IMR-90 (cell line): ENCODE measurements around the gene WBP1. TPM values are rescaled to one million over a fixed set of nuclear protein-coding genes. Genes with fewer than 3 reads are reported as not detected.

ENCODE experiments used
- ATAC-seq: fragments of 200-7000 bp; cut with Tn5 transposase; 2 replicates; pipeline ENCODE4 v1.9.1; 2020; ENCODE audit warnings: low read depth, mild to moderate bottlenecking, moderate library complexity
- BruUV-seq: library from RNA; stranded (reverse); fragments of 400-500 nt; replicated peaks from 2 replicates; lab custom pipeline; 2021; lab: Mats Ljungman, UMichigan
- CTCF ChIA-PET: fragments of 300-600 bp; formaldehyde crosslinking; extraction: SDS; loops from one replicate; lab custom pipeline; 2021; ENCODE audit warnings: antibody characterized with exemption; lab: Yijun Ruan, JAX
- POLR2A ChIA-PET: fragments of 300-600 bp; sonication (Branson Sonifier 250); formaldehyde crosslinking; loops from one replicate; lab custom pipeline; 2022; ENCODE audit warnings: antibody characterized with exemption; ENCODE audit not compliant: unreplicated experiment; lab: Charles Lee
- DNase-seq: peaks from one replicate; pipeline ENCODE4 v3.0.0; 2013
- H2AFZ ChIP-seq: replicated peaks from 2 replicates; pipeline ENCODE3; 2013; ENCODE audit warnings: low read length, mild to moderate bottlenecking; ENCODE audit not compliant: poor library complexity
- H2AK5ac ChIP-seq: 2 replicates; pipeline ENCODE4 v1.6.1; 2013; ENCODE audit warnings: low read depth, low read length, inconsistent platforms
- H2AK9ac ChIP-seq: replicated peaks from 2 replicates; pipeline ENCODE3; 2013; ENCODE audit warnings: mild to moderate bottlenecking, low read depth, low read length, moderate library complexity; ENCODE audit not compliant: poor library complexity
- H2BK120ac ChIP-seq: 2 replicates; pipeline ENCODE4 v1.6.1; 2013; ENCODE audit warnings: low read depth, low read length, inconsistent platforms
- H2BK15ac ChIP-seq: 3 replicates; pipeline ENCODE4 v1.6.1; 2013; ENCODE audit warnings: low read depth, low read length, inconsistent platforms
- H2BK20ac ChIP-seq: 2 replicates; pipeline ENCODE4 v1.6.1; 2013; ENCODE audit warnings: low read depth, mild to moderate bottlenecking, inconsistent platforms, low read length, moderate library complexity
- H2BK5ac ChIP-seq: 2 replicates; pipeline ENCODE4 v1.6.1; 2013; ENCODE audit warnings: mild to moderate bottlenecking, low read depth, low read length, inconsistent platforms; ENCODE audit not compliant: poor library complexity, severe bottlenecking
- H3K14ac ChIP-seq: replicated peaks from 2 replicates; pipeline ENCODE4 v1.6.1; 2013; ENCODE audit warnings: low read depth, low read length, inconsistent platforms
- H3K18ac ChIP-seq: 2 replicates; pipeline ENCODE4 v1.6.1; 2013; ENCODE audit warnings: low read depth, low read length, control low read depth
- H3K23ac ChIP-seq: 2 replicates; pipeline ENCODE4 v1.6.1; 2013; ENCODE audit warnings: low read depth, low read length, inconsistent platforms
- H3K27ac ChIP-seq: 2 replicates; pipeline ENCODE4 v1.5.1; 2013; ENCODE audit warnings: mild to moderate bottlenecking, control low read depth, low read length; ENCODE audit not compliant: insufficient read depth
- H3K27me3 ChIP-seq: 2 replicates; pipeline ENCODE4 v1.6.1; 2013; ENCODE audit warnings: low read length; ENCODE audit not compliant: control insufficient read depth, insufficient read depth
- H3K36me3 ChIP-seq: 2 replicates; pipeline ENCODE4 v1.6.1; 2013; ENCODE audit warnings: low read length, mixed read lengths; ENCODE audit not compliant: control insufficient read depth, insufficient read depth
- H3K4ac ChIP-seq: 2 replicates; pipeline ENCODE4 v1.6.1; 2013; ENCODE audit warnings: low read depth, low read length, inconsistent platforms
- H3K4me1 ChIP-seq: 2 replicates; pipeline ENCODE4 v1.6.1; 2013; ENCODE audit warnings: low read length, mixed read lengths; ENCODE audit not compliant: control insufficient read depth, insufficient read depth
- H3K4me2 ChIP-seq: 2 replicates; pipeline ENCODE4 v1.6.1; 2013; ENCODE audit warnings: low read depth, mild to moderate bottlenecking, control low read depth, low read length, moderate library complexity
- H3K4me3 ChIP-seq: 2 replicates; pipeline ENCODE4 v1.5.1; 2013; ENCODE audit warnings: low read depth, mild to moderate bottlenecking, control low read depth, low read length, moderate library complexity; ENCODE audit not compliant: insufficient read depth
- H3K56ac ChIP-seq: 2 replicates; pipeline ENCODE4 v1.6.1; 2013; ENCODE audit warnings: low read length, inconsistent platforms; ENCODE audit not compliant: insufficient read depth; ENCODE audit errors: extremely low read depth
- H3K79me1 ChIP-seq, 2 experiments: 2 replicates each; pipeline ENCODE4 v1.6.1; 2013; ENCODE audit warnings: low read length in 2 of 2, inconsistent platforms in 1 of 2, low read depth in 1 of 2
- H3K9ac ChIP-seq: 2 replicates; pipeline ENCODE4 v1.6.1; 2013; ENCODE audit warnings: low read depth, low read length, control low read depth
- H3K9me1 ChIP-seq: 2 replicates; pipeline ENCODE4 v1.6.1; 2013; ENCODE audit warnings: low read length, inconsistent platforms; ENCODE audit not compliant: insufficient read depth
- H3K9me3 ChIP-seq: 2 replicates; pipeline ENCODE4 v1.6.1; 2013; ENCODE audit warnings: low read length; ENCODE audit not compliant: control insufficient read depth, insufficient read depth
- H4K20me1 ChIP-seq: 2 replicates; pipeline ENCODE4 v1.6.1; 2013; ENCODE audit warnings: low read length, inconsistent platforms; ENCODE audit not compliant: insufficient read depth
- H4K5ac ChIP-seq: 2 replicates; pipeline ENCODE4 v1.6.1; 2013; ENCODE audit warnings: mild to moderate bottlenecking, low read depth, low read length, control low read depth
- H4K8ac ChIP-seq, 2 experiments: 2 replicates each; pipeline ENCODE4 v1.6.1; 2013; ENCODE audit warnings: low read depth in 2 of 2, low read length in 2 of 2, control low read depth in 1 of 2, inconsistent platforms in 1 of 2
- H4K91ac ChIP-seq: 2 replicates; pipeline ENCODE4 v1.6.1; 2013; ENCODE audit warnings: low read depth, low read length, inconsistent platforms; ENCODE audit not compliant: insufficient read depth
- MXI1 ChIP-seq: IDR thresholded peaks from 2 replicates; pipeline ENCODE4 v1.6.1; 2012; ENCODE audit warnings: low read depth, mild to moderate bottlenecking, low read length, moderate library complexity, borderline replicate concordance
- POLR2A ChIP-seq: IDR thresholded peaks from 2 replicates; pipeline ENCODE4 v1.6.1; 2012; ENCODE audit warnings: mild to moderate bottlenecking, low read depth, low read length
- RCOR1 ChIP-seq: IDR thresholded peaks from 2 replicates; pipeline ENCODE4 v1.6.1; 2012; ENCODE audit warnings: mild to moderate bottlenecking, low read length, improper control_type of control experiment; ENCODE audit not compliant: insufficient replicate concordance
- WGBS, 2 experiments: methylation state at CpG; one replicate each; pipeline versions ENCODE4 v1.1.5 to v1.1.7; 2013; ENCODE audit warnings: missing lambda C conversion rate in 2 of 2; ENCODE audit not compliant: insufficient read length in 1 of 2; ENCODE audit errors: extremely low coverage in 2 of 2; 5-methylcytosine and 5-hydroxymethylcytosine counted together
- dilution Hi-C: fragments of 300-500 bp; cut with HindIII; formaldehyde crosslinking; loops from one replicate; pipeline ENCODE4 v1.14.3; 2018; ENCODE audit warnings: low sequenced_read_pairs; ENCODE audit not compliant: unreplicated experiment
- in situ Hi-C: fragments of 300-500 bp; cut with MboI; formaldehyde crosslinking; loops from 3 replicates; pipeline ENCODE4 v1.14.3; 2019; ENCODE audit warnings: low sequenced_read_pairs, inconsistent platforms, mixed read lengths
- intact Hi-C: fragments of 100-400 bp; cut with micrococcal nuclease; formaldehyde crosslinking; loops from 2 replicates; pipeline ENCODE4 v1.10.0; 2022
- polyA plus RNA-seq, 3 experiments: library from polyadenylated mRNA; depleted of rRNA; stranded (reverse); fragments of >200 nt; gene quantifications; 2 replicates each; pipeline ENCODE4 v1.2.3, GENCODE V29; 2012; ENCODE audit warnings: low replicate concordance in 1 of 3
- total RNA-seq: library from RNA; depleted of rRNA; stranded (reverse); fragments of >200 nt; gene quantifications from 2 replicates; pipeline ENCODE4 v1.2.3, GENCODE V29; 2012

Gene WBP1
- total and polyA plus RNA-seq, 2 of the 4 experiments (the other 2 are of a cell fraction): 22.9 to 78.5 TPM

- Histone ChIP-seq H3K9me1 (no peaks in the 10 kb centered on the region), H3K36me3 (peaks cover 18% of the 10 kb centered on the region; the same call in 1 of the 2 replicates), H2AK5ac (no peak overlapping the region), H3K4me3 (no peak overlapping the region), H4K5ac (no peak overlapping the region), H3K56ac (no peak overlapping the region), H3K27ac (no peak overlapping the region), H4K91ac (no peak overlapping the region), H3K9me3 (no peaks in the 10 kb centered on the region), H2BK15ac (no peak overlapping the region), H2BK120ac (no peak overlapping the region), H2BK5ac (no peak overlapping the region), H4K8ac (no peak overlapping the region), H3K79me1 (peaks cover 0 to 6% of the 10 kb centered on the region in 2 experiments; a peak in 1 of 4 replicates), H2BK20ac (no peak overlapping the region), H3K14ac (no peak overlapping the region), H3K4me1 (peaks cover 7% of the 10 kb centered on the region; the same call in 1 of the 2 replicates), H3K27me3 (peaks cover 38% of the 10 kb centered on the region), H3K23ac (no peak overlapping the region), H3K18ac (no peak overlapping the region), H3K4me2 (no peak overlapping the region), H2AFZ (peak overlapping the region; percentile 76), H2AK9ac (no peak overlapping the region), H4K20me1 (no peaks in the 10 kb centered on the region), H3K9ac (no peak overlapping the region), H3K4ac (no peak overlapping the region)
- POLR2A ChIA-PET: no interaction called here
- TF ChIP-seq POLR2A (no peak), RCOR1 (no peak), MXI1 (no peak)
- ATAC-seq: no peak
- in situ Hi-C loops: loop anchor here (25.0 kb wide), 1 partner anchor 365 kb away; no protein-coding TSS in a partner anchor
- CTCF ChIA-PET: interaction anchor here (1.0 kb wide), 1 partner anchor 14 kb away, joined by 3 read pairs; the partner anchor contains the start of genes CCDC142 and TTC31
- WGBS, 2 experiments: 76% methylated on average over 10 of the region's 19 CpGs; no CpG with 5 or more reads in 1 of the 2 experiments
- DNase-seq: no peak
- intact Hi-C loops: no loop called here
- BruUV-seq: no TSS peak
- dilution Hi-C loops: no loop called here
These were observed 38.9 kb downstream of the WBP1 start for GRCh38 chr2:74496997-74497776.
